PC-3 (cell line): ENCODE results near the gene ADAMTS3.

Source experiments
- EZH2 ChIP-seq: fragments of 300-600 bp; sonication (generic); IDR thresholded peaks from one replicate; pipeline ENCODE4 v1.6.1; 2017; ENCODE audit warnings: antibody characterized with exemption, mild to moderate bottlenecking, low read length; ENCODE audit not compliant: unreplicated experiment
- EZH2phosphoT487 ChIP-seq: fragments of 300-600 bp; sonication (generic); IDR thresholded peaks from 2 replicates; pipeline ENCODE4 v1.6.1; 2018; ENCODE audit warnings: mild to moderate bottlenecking, antibody characterized with exemption, low read length, borderline replicate concordance
- TF ChIP-seq, protein P1 (sequence below): fragments of 300-600 bp; sonication (generic); conservative IDR thresholded peaks from 2 replicates; pipeline ENCODE4 v1.5.1; 2017; ENCODE audit warnings: antibody characterized with exemption, low read depth, mild to moderate bottlenecking, low read length

DNA sequence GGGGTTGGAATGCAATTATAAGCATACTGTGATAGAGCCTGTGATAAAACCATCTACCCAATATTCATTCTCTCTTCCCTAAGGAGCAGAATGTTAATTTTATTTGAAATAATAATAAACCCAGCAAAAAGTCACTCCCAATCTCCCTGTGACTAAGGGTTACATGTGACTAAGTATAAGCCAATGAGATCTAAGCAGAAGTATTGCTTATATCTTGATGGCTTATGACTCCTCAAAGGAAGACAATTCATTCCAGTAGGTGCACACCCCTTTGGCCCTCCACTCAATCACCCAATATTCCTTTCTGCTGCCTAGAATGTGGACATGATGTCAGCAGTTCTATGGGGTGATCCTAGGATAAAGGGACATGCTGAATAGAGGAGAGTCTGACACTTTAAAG is 224.6 kb downstream of the ADAMTS3 start:
- TF ChIP-seq, protein P1, sequence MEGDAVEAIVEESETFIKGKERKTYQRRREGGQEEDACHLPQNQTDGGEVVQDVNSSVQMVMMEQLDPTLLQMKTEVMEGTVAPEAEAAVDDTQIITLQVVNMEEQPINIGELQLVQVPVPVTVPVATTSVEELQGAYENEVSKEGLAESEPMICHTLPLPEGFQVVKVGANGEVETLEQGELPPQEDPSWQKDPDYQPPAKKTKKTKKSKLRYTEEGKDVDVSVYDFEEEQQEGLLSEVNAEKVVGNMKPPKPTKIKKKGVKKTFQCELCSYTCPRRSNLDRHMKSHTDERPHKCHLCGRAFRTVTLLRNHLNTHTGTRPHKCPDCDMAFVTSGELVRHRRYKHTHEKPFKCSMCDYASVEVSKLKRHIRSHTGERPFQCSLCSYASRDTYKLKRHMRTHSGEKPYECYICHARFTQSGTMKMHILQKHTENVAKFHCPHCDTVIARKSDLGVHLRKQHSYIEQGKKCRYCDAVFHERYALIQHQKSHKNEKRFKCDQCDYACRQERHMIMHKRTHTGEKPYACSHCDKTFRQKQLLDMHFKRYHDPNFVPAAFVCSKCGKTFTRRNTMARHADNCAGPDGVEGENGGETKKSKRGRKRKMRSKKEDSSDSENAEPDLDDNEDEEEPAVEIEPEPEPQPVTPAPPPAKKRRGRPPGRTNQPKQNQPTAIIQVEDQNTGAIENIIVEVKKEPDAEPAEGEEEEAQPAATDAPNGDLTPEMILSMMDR = no peak
- no peak for TF ChIP-seq EZH2
- TF ChIP-seq EZH2phosphoT487 = no peak
